ENCODE measurements around the gene CELF1.

Gene CELF1

GRCh38 chr11:47451436-47451835 is 101.5 kb downstream of the CELF1 start:
- H3K27ac ChIP-seq (ENCODE audit: low read length, poor library complexity, severe bottlenecking): no peak overlapping the region
- WGBS: 92% methylated on average over 2 of the region's 4 CpGs
- H3K14ac ChIP-seq (ENCODE audit: low read length in 2 of 2): no peak overlapping the region
- H3K27me3 ChIP-seq (ENCODE audit: control insufficient read depth in 1 of 2, insufficient read depth in 1 of 2, low read length in 2 of 2): no peaks in the 10 kb centered on the region
- H2BK120ac ChIP-seq (ENCODE audit: low read depth, low read length): no peak overlapping the region
- no peaks in the 10 kb centered on the region for H3K9me3 ChIP-seq (ENCODE audit: control insufficient read depth, low read length)
- no peak overlapping the region for H3K4ac ChIP-seq (ENCODE audit: low read depth in 1 of 2, low read length in 2 of 2)
- H3K79me1 ChIP-seq (replicated peaks; ENCODE audit: low read length, poor library complexity, severe bottlenecking): peaks cover 5% of the 10 kb centered on the region
- H3K4me1 ChIP-seq (ENCODE audit: control insufficient read depth, insufficient read depth, low read depth, low read length): peaks cover 3% of the 10 kb centered on the region
- H3K9ac ChIP-seq (ENCODE audit: low read length): no peak overlapping the region
- no peak overlapping the region for H2AFZ ChIP-seq (ENCODE audit: low read depth, low read length)
- DNase-seq: no peak
- H4K91ac ChIP-seq (ENCODE audit: low read length): no peak overlapping the region
- no peak overlapping the region for H2AK5ac ChIP-seq (ENCODE audit: low read length, severe bottlenecking)
- H2BK15ac ChIP-seq (ENCODE audit: low read depth, poor library complexity, severe bottlenecking): no peak overlapping the region
- H2BK12ac ChIP-seq (ENCODE audit: low read length in 2 of 2): no peak overlapping the region
- H3K23ac ChIP-seq (ENCODE audit: low read length in 2 of 2): no peak overlapping the region
- H3K4me2 ChIP-seq (ENCODE audit: low read length, poor library complexity, severe bottlenecking): no peak overlapping the region
- H3K18ac ChIP-seq (ENCODE audit: low read depth in 1 of 2, low read length in 2 of 2): no peak overlapping the region
- no peak overlapping the region for H2BK5ac ChIP-seq (ENCODE audit: low read depth, low read length, poor library complexity, severe bottlenecking)
- H3K36me3 ChIP-seq (ENCODE audit: control insufficient read depth in 1 of 2, insufficient read depth in 2 of 2, low read depth in 1 of 2, low read length in 2 of 2): peaks cover 13 to 27% of the 10 kb centered on the region in 2 experiments
- H3K4me3 ChIP-seq (ENCODE audit: insufficient read depth in 1 of 2, low read depth in 1 of 2, low read length in 2 of 2): no peak overlapping the region
- H4K8ac ChIP-seq (ENCODE audit: low read length): no peak overlapping the region

GRCh38 chr11:47449541-47449940 is 103.4 kb downstream of the CELF1 start:
- H3K4me2 ChIP-seq (ENCODE audit: low read length, poor library complexity, severe bottlenecking): no peak overlapping the region
- no peak overlapping the region for H4K8ac ChIP-seq (ENCODE audit: low read length)
- peaks cover 5% of the 10 kb centered on the region for H3K79me1 ChIP-seq (replicated peaks; ENCODE audit: low read length, poor library complexity, severe bottlenecking)
- no peak overlapping the region for H3K4me3 ChIP-seq (ENCODE audit: insufficient read depth in 1 of 2, low read depth in 1 of 2, low read length in 2 of 2)
- no peak overlapping the region for H2AK5ac ChIP-seq (ENCODE audit: low read length, severe bottlenecking)
- WGBS: 86% methylated on average over 8 of the region's 8 CpGs
- H4K91ac ChIP-seq (ENCODE audit: low read length): no peak overlapping the region
- H3K4me1 ChIP-seq (ENCODE audit: control insufficient read depth, insufficient read depth, low read depth, low read length): peaks cover 3% of the 10 kb centered on the region
- no peaks in the 10 kb centered on the region for H3K27me3 ChIP-seq (ENCODE audit: control insufficient read depth in 1 of 2, insufficient read depth in 1 of 2, low read length in 2 of 2)
- no peak overlapping the region for H3K18ac ChIP-seq (ENCODE audit: low read depth in 1 of 2, low read length in 2 of 2)
- no peak overlapping the region for H3K4ac ChIP-seq (ENCODE audit: low read depth in 1 of 2, low read length in 2 of 2)
- no peak overlapping the region for H2BK15ac ChIP-seq (ENCODE audit: low read depth, poor library complexity, severe bottlenecking)
- no peak overlapping the region for H3K9ac ChIP-seq (ENCODE audit: low read length)
- no peaks in the 10 kb centered on the region for H3K9me3 ChIP-seq (ENCODE audit: control insufficient read depth, low read length)
- H2BK5ac ChIP-seq (ENCODE audit: low read depth, low read length, poor library complexity, severe bottlenecking): no peak overlapping the region
- H3K14ac ChIP-seq (ENCODE audit: low read length in 2 of 2): no peak overlapping the region
- no peak overlapping the region for H2BK120ac ChIP-seq (ENCODE audit: low read depth, low read length)
- no peak overlapping the region for H3K27ac ChIP-seq (ENCODE audit: low read length, poor library complexity, severe bottlenecking)
- H3K23ac ChIP-seq (ENCODE audit: low read length in 2 of 2): no peak overlapping the region
- H3K36me3 ChIP-seq (ENCODE audit: control insufficient read depth in 1 of 2, insufficient read depth in 2 of 2, low read depth in 1 of 2, low read length in 2 of 2): peaks cover 5 to 23% of the 10 kb centered on the region in 2 experiments
- no peak overlapping the region for H2AFZ ChIP-seq (ENCODE audit: low read depth, low read length)
- H2BK12ac ChIP-seq (ENCODE audit: low read length in 2 of 2): no peak overlapping the region
- no peak for DNase-seq

DNA sequence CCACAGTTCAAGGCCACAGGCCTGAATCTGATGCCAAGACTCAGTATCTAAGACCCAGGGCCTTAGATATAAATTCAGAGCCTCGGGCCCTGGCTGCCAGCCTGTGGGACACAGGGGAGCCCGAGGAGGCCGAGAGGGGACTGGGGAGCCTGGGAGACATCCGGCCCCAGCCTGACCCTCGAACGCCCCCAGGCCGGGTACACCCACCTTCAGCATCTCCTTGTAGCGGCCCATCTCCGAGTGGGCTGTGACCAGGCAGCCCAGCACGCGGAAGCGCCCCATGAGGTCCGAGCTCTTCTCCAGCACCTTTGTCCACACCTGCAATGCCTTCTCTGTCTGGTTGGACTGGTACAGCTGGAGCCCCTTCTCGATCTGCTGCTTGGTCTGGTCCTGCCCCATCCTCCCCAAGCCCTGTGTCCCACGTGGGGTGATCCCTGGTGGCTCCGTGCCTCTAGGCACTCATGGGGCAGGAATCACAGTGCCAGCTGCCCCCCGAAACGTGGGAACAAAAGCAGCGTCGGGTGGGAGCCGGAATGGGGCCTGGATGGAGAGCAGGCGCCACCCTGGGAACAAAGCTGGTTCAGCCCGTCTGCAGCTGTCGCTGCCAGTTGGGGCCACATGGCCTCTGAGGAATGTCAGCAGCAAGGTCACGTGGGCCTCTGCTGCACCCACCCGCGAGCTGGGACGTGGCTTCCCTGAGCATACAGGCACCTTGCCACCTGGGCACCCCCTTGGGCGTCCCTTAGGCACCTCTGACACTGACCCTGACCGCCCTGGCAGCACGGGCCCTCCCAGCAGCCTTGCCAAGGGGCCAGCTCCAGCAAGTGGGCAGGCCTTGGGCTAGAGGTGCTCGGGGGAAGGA is 104.1 kb downstream of the CELF1 start, which contains the start of gene RAPSN:
RAPSN (minus strand) TSS at position 571 of the 862 bp plus-strand sequence; CDS start at position 399, 172 bp downstream.
- Histone ChIP-seq H2AK5ac (ENCODE audit: low read length, severe bottlenecking) (no peak within 1 kb of the TSS), H4K8ac (ENCODE audit: low read length) (no peak within 1 kb of the TSS), H3K4me2 (ENCODE audit: low read length, poor library complexity, severe bottlenecking) (no peak within 1 kb of the TSS), H3K4me1 (ENCODE audit: control insufficient read depth, insufficient read depth, low read depth, low read length) (peaks cover 3% of the 10 kb centered on the region), H3K36me3 (ENCODE audit: control insufficient read depth in 1 of 2, insufficient read depth in 2 of 2, low read depth in 1 of 2, low read length in 2 of 2) (peaks cover 5 to 23% of the 10 kb centered on the region in 2 experiments), H2AFZ (ENCODE audit: low read depth, low read length) (no peak within 1 kb of the TSS), H3K4ac (ENCODE audit: low read depth in 1 of 2, low read length in 2 of 2) (no peak within 1 kb of the TSS), H3K9ac (ENCODE audit: low read length) (no peak within 1 kb of the TSS), H2BK15ac (ENCODE audit: low read depth, poor library complexity, severe bottlenecking) (no peak within 1 kb of the TSS), H2BK12ac (ENCODE audit: low read length in 2 of 2) (no peak within 1 kb of the TSS), H3K18ac (ENCODE audit: low read depth in 1 of 2, low read length in 2 of 2) (no peak within 1 kb of the TSS), H3K27ac (ENCODE audit: low read length, poor library complexity, severe bottlenecking) (no peak within 1 kb of the TSS), H3K4me3 (ENCODE audit: insufficient read depth in 1 of 2, low read depth in 1 of 2, low read length in 2 of 2) (no peak within 1 kb of the TSS), H2BK5ac (ENCODE audit: low read depth, low read length, poor library complexity, severe bottlenecking) (no peak within 1 kb of the TSS), H3K14ac (ENCODE audit: low read length in 2 of 2) (no peak within 1 kb of the TSS), H3K27me3 (ENCODE audit: control insufficient read depth in 1 of 2, insufficient read depth in 1 of 2, low read length in 2 of 2) (no peaks in the 10 kb centered on the region), H2BK120ac (ENCODE audit: low read depth, low read length) (no peak within 1 kb of the TSS), H4K91ac (ENCODE audit: low read length) (no peak within 1 kb of the TSS), H3K23ac (ENCODE audit: low read length in 2 of 2) (no peak within 1 kb of the TSS), H3K79me1 (replicated peaks; ENCODE audit: low read length, poor library complexity, severe bottlenecking) (peaks cover 5% of the 10 kb centered on the region), H3K9me3 (ENCODE audit: control insufficient read depth, low read length) (no peaks in the 10 kb centered on the region)
- DNase-seq: no peak
- 94% methylated on average over 32 of the region's 32 CpGs for WGBS

GRCh38 chr11:47447906-47448305 is 105.0 kb downstream of the CELF1 start:
- no peak overlapping the region for H2BK5ac ChIP-seq (ENCODE audit: low read depth, low read length, poor library complexity, severe bottlenecking)
- no peak overlapping the region for H2BK15ac ChIP-seq (ENCODE audit: low read depth, poor library complexity, severe bottlenecking)
- no peak overlapping the region for H3K9ac ChIP-seq (ENCODE audit: low read length)
- no peak overlapping the region for H3K4ac ChIP-seq (ENCODE audit: low read depth in 1 of 2, low read length in 2 of 2)
- no peak overlapping the region for H3K18ac ChIP-seq (ENCODE audit: low read depth in 1 of 2, low read length in 2 of 2)
- WGBS: 96% methylated on average over 12 of the region's 12 CpGs
- no peaks in the 10 kb centered on the region for H3K27me3 ChIP-seq (ENCODE audit: control insufficient read depth in 1 of 2, insufficient read depth in 1 of 2, low read length in 2 of 2)
- H3K4me3 ChIP-seq (ENCODE audit: insufficient read depth in 1 of 2, low read depth in 1 of 2, low read length in 2 of 2): no peak overlapping the region
- no peak overlapping the region for H3K23ac ChIP-seq (ENCODE audit: low read length in 2 of 2)
- H4K91ac ChIP-seq (ENCODE audit: low read length): no peak overlapping the region
- no peak overlapping the region for H2AK5ac ChIP-seq (ENCODE audit: low read length, severe bottlenecking)
- peaks cover 3% of the 10 kb centered on the region for H3K4me1 ChIP-seq (ENCODE audit: control insufficient read depth, insufficient read depth, low read depth, low read length)
- no peak overlapping the region for H2BK120ac ChIP-seq (ENCODE audit: low read depth, low read length)
- no peak overlapping the region for H3K14ac ChIP-seq (ENCODE audit: low read length in 2 of 2)
- DNase-seq: no peak
- H3K36me3 ChIP-seq (ENCODE audit: control insufficient read depth in 1 of 2, insufficient read depth in 2 of 2, low read depth in 1 of 2, low read length in 2 of 2): peaks cover 5 to 18% of the 10 kb centered on the region in 2 experiments
- H2AFZ ChIP-seq (ENCODE audit: low read depth, low read length): no peak overlapping the region
- no peak overlapping the region for H4K8ac ChIP-seq (ENCODE audit: low read length)
- H3K9me3 ChIP-seq (ENCODE audit: control insufficient read depth, low read length): no peaks in the 10 kb centered on the region
- H3K4me2 ChIP-seq (ENCODE audit: low read length, poor library complexity, severe bottlenecking): no peak overlapping the region
- H3K27ac ChIP-seq (ENCODE audit: low read length, poor library complexity, severe bottlenecking): no peak overlapping the region
- peaks cover 3% of the 10 kb centered on the region for H3K79me1 ChIP-seq (replicated peaks; ENCODE audit: low read length, poor library complexity, severe bottlenecking)
- no peak overlapping the region for H2BK12ac ChIP-seq (ENCODE audit: low read length in 2 of 2)

Data from mesenchymal stem cell (in vitro differentiated cells and primary cell).